ENCODE data around the gene ENKD1.
"Not testable (repeated sequence)": the region's sequence is repeated elsewhere in the genome, so short reads cannot be mapped to it uniquely, and the experiment has no call there.

Gene ENKD1

GRCh38 chr16:67666559-67667452 is at the start of gene ENKD1, which contains the start of gene C16orf86:
Gene ENKD1 (minus strand): TSS chr16:67666750. CDS start chr16:67666442, 308 bp downstream.
Gene C16orf86 (plus strand): TSS chr16:67666814. CDS start chr16:67666971, 157 bp downstream.
- DNase-seq (ENCODE audit: low read depth) = no peak

- no peak for DNase-seq (ENCODE audit: low read depth)
Measured at GRCh38 chr16:67716097-67716496, 49.5 kb upstream of the ENKD1 start.

- no peak for DNase-seq (ENCODE audit: low read depth)
Measured at GRCh38 chr16:67714522-67714921, 48.0 kb upstream of the ENKD1 start.

DNA sequence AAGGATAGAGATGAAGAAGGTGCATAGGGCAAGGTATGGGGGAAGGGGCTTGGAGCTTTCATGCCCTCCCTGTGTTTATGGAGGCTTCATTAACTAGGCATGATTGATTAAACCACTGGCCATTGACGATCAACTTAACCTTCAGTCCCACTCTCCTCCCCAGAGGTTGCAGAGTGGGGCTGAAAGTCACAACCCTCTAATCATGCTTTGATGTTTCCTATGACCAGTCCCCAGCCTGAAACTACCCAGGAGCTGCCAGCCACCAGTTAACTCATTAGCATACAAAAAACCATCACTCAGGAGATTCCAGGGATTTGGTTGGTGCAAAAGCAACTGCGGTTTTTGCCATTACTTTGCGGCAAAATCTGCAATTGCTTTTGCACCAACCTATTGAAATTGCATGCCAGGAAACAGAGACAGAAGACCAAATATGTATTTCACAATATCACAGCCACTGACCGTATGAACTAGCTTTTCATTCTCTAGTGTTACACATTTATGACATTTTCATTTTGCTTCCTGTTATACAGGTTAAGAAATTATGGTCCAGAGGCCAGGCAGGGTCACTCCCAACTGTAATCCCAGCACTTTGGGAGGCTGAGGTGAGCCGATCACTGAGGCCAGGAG is 47.2 kb upstream of the ENKD1 start:
- DNase-seq (ENCODE audit: low read depth) = no peak

DNA sequence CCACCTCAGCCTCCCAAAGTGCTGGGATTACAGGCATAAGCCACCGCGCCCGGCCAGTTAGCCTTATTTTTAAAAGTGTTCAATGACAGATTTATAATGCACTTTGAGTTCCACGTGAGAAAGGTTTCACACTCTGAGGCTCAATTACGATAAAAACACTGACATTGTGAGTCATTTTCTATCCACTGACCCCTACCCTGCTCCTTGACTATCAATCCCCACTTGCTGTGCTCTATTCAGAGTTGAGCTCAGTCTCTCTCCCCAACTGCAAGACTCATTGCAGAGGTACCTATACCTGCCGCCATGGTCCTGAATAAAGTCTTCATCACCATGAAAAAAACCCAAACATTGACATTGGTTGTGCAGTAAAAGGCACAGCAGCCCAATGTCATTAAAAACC is 44.1 kb upstream of the ENKD1 start:
- no peak for DNase-seq (ENCODE audit: low read depth)

DNA sequence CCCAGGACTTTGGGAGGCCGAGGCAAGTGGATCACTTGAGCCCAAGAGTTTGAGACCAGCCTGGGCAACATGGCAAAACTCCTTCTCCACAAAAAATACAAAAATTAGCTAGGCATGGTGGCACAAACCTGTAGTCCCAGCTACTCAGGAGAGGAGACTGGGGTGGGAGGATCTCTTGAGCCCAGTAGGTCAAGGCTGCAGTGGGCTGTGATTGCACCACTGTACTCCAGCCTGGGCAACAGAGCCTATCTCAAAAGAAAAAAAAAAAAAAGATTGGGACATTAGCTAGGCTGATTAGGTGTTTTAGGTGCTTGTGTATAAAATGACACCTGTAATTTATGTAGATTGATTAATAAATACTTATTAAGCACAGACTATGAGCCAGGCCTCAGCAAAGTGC is 42.5 kb upstream of the ENKD1 start:
- no peak for DNase-seq (ENCODE audit: low read depth)

DNA sequence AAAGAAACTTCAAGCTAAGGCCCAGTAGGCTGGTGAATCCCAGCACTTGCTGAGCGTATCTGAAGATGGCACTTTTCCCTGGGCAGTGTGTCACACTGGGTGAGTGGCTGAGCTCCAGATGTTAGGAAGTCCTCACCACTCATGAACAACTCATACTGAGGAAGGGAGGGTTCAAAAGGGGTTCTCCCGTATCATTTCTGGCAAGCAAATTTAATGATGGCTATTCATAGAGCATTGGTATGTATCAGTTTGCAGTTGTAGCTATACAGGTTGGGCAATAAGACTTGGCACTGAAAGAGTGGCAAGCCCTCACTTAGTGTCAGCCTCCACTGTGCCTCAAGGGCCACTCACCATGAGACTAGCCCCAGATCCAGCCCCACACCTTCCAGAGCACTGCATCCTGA is 41.8 kb upstream of the ENKD1 start:
- DNase-seq (ENCODE audit: low read depth) = peak; percentile 45

- no peak for DNase-seq (ENCODE audit: low read depth)
Measured at GRCh38 chr16:67707790-67708189, 41.2 kb upstream of the ENKD1 start.

- DNase-seq (ENCODE audit: low read depth) = no peak
Measured at GRCh38 chr16:67707210-67707609, 40.7 kb upstream of the ENKD1 start.

GRCh38 chr16:67704110-67704509 is 37.6 kb upstream of the ENKD1 start:
- no peak for DNase-seq (ENCODE audit: low read depth)

GRCh38 chr16:67703626-67704025 is 37.1 kb upstream of the ENKD1 start:
- no peak for DNase-seq (ENCODE audit: low read depth)

DNA sequence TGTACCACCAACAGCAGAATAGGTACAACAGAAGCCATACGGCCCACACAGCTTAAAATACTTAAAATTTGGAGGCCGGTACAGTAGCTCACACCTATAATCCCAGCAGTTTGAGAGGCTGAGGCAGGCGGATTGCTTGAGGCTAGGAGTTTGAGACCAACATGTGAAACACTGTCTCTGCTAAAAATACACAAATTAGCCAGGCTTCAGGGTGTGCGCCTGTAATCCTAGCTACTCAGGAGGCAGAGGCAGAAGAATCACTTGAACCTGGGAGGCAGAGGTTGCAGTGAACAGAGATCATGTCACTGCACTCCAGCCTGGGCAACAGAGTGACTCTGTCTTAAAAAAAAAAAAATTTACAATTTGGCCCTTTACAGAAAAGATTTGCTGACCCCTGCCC is 35.6 kb upstream of the ENKD1 start:
- DNase-seq (ENCODE audit: low read depth) = no peak

GRCh38 chr16:67701420-67701819 is 34.9 kb upstream of the ENKD1 start:
- DNase-seq (ENCODE audit: low read depth) = no peak

DNA sequence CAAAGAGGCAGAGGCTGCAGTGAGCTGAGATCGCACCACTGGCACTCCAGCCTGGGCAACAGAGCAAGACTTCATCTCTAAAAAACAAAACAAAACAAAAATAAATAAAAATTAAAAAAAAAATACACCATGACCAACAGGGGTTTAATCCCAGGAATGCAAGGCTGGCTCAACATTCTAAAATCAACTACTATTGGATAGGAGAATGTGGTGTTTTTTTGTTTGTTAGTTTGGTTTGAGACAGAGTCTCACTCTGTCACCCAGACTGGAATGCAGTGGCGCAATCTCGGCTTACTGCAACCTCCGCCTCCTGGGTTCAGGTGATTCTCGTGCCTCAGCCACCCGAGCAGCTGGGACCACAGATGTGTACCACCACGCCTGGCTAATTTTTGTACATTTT is 32.7 kb upstream of the ENKD1 start:
- DNase-seq (ENCODE audit: low read depth) = no peak

DNA sequence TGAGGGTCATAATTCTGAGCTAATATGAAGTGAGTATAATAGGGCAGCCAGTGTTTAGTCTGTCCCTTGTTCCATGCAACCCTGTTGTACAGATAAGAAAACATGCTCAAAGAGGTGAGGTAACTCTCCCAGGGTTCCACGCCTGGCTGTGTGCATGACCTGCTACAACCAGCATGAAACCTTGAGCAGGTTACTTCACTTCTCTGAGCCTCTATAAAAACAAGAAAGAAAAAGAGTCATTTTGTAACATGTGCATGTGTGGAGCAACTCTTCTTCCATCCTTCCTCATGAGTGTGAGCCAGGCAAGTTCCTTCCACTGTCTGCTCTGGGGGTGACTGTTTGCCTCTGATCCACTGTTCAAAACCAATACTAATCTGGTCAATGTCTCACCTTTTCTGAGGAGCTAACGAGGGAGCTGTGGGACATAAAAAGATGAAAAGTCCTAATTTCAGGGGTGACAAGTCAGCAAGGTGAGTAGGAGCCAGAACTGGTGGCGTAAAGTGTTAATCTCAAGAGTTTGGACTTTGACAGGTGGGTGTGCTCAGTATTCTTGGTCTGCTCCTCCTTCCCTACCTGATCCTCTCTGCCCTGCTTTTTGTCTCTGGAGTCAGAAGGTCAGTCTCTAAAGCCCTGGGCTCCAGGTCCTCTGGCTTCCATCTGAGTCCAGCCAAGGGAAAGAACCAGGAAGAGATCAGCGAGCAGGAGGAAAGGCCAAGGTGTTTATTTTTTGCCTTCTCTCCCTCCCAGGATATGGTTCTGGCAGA is 31.1 kb upstream of the ENKD1 start:
- no peak for DNase-seq (ENCODE audit: low read depth)

DNA sequence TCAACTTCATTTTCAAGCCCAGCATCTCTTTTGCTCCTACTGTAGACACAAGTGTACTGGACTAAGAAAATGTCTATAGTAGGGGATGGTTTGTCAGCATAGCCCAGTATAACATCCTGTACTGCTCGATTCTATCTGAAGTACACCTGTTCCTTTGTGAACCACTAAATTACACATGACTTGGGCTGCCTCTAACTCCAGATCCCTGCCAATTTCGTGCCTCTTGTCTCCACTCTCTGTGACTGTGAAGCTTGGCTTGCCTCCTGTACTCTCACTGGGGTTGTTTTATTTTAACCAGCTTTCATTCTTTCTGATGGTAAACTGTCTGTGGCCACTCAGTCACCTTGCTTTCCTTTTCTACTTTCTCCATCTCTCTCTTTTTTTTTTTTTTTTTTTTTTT is 28.1 kb upstream of the ENKD1 start:
- no peak for DNase-seq (ENCODE audit: low read depth)

DNA sequence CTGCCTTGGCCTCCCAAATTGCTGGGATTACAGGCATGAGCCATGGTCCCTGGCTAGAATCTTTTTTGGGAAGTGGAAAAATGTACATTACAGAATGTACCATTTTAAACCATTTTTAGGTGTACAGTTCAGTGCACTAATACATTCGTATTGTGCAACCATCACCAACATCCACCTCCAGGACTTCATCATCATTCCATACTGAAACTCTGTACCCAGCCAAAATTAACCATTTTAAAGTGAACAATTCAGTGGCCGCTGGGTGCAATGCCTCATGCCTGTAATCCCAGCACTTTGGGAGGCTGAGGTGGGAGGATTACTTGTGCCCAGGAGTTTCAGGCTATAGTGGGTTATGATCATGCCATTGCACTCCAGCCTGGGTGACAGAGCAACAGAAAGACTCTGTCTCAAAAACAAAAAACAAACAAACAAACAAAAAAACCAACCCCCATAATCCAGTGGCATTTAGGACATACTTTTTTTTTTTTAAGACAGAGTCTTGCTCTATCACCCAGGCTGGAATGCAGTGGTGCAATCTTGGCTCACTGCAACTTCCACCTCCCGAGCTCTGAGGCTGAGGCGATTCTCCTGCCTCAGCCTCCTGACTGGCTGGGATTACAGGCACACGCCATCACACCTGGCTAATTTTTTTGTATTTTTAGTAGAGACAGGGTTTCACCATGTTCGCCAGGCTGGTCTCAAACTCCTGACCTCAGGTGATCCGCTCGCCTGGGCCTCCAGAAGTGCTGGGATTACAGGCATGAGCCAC is 27.2 kb upstream of the ENKD1 start:
- not testable (repeated sequence) for DNase-seq (ENCODE audit: low read depth)

- DNase-seq (ENCODE audit: low read depth) = no peak
Measured at GRCh38 chr16:67685388-67686112, 19.0 kb upstream of the ENKD1 start.

- no peak for DNase-seq (ENCODE audit: low read depth)
Measured at GRCh38 chr16:67683767-67684166, 17.2 kb upstream of the ENKD1 start.

DNA sequence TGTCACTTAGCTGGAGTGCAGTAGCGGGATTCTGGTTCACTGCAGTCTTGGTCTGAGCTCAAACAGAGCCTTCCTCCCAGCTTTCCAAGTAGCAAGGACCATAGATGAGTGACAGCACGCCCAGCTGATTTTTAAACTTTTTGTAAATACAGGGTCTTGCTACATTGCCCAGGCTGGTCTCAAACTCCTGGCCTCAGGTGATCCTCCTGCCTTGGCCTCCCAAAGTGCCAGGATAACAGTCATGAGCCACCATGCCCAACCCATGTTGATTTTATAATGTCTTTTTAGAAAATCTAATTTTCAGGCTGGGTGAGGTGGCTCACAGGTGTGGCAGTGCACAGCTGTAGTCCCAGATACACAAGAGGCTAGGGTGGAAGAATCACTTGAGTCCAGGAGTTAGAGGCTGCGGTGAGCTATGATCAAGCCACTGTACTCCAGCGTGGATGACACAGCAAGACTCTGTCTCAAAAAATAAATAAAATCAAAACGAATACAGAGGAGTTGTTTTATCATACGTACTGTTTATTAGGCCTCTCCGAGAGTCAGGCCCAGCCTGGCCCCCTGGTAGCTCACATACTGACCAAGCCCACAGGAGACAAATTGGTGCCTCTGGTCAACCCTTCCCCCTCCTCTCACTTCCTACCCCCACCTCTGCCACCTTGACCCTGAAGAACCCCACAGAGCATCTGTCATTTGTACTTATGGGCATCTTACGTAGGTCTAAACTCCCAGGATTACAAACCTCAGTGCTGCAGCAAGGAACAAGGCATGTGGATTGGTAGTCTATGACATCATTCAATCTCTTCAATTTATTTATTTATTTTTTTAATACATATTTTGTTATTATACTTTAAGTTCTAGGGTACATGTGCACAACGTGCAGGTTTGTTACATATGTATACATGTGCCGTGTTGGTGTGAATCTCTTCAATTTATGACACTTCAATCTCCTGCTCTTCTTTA is 13.7 kb upstream of the ENKD1 start:
- no peak for DNase-seq (ENCODE audit: low read depth)
